PC-3 (cell line): ENCODE results near the gene APOBEC2. TPM values are rescaled to one million over a fixed set of nuclear protein-coding genes. Genes with fewer than 3 reads are reported as not detected.

Experiments
- ATAC-seq: fragments of 200-7000 bp; cut with Tn5 transposase; 2 replicates; pipeline ENCODE4 v1.9.1; 2020; ENCODE audit warnings: mild to moderate bottlenecking, moderate library complexity
- BruUV-seq: library from RNA; stranded (reverse); fragments of 400-500 nt; replicated peaks from 2 replicates; lab custom pipeline; 2021; lab: Mats Ljungman, UMichigan
- CTCF ChIA-PET: fragments of 300-600 bp; sonication (Branson Sonifier 250); formaldehyde crosslinking; loops from one replicate; lab custom pipeline; 2022; ENCODE audit warnings: antibody characterized with exemption; lab: Charles Lee
- POLR2A ChIA-PET: fragments of 300-600 bp; sonication (Branson Sonifier 250); formaldehyde crosslinking; loops from one replicate; lab custom pipeline; 2022; ENCODE audit warnings: antibody characterized with exemption; ENCODE audit not compliant: unreplicated experiment; lab: Charles Lee
- DNase-seq: peaks from one replicate; pipeline ENCODE4 v3.0.0-alpha.2; 2015
- H2AFZ ChIP-seq: fragments of 300-600 bp; sonication (generic); 2 replicates; pipeline ENCODE4 v1.6.0; 2016; ENCODE audit warnings: antibody characterized with exemption, low read length
- H3F3A ChIP-seq: fragments of 300-600 bp; sonication (generic); one replicate; pipeline ENCODE4 v1.6.0; 2017; ENCODE audit warnings: antibody characterized with exemption, low read length, control low read depth, mild to moderate bottlenecking; ENCODE audit not compliant: unreplicated experiment
- H3K27ac ChIP-seq: fragments of 300-600 bp; sonication (generic); 2 replicates; pipeline ENCODE4 v1.5.1; 2016; ENCODE audit warnings: mild to moderate bottlenecking, low read length
- H3K27me3 ChIP-seq: fragments of 300-600 bp; sonication (generic); 2 replicates; pipeline ENCODE4 v1.6.1; 2016; ENCODE audit warnings: low read length, mixed read lengths
- H3K36me3 ChIP-seq: fragments of 300-600 bp; sonication (generic); 2 replicates; pipeline ENCODE4 v1.6.1; 2016; ENCODE audit warnings: low read depth, mixed run types, low read length, mixed read lengths
- H3K4me1 ChIP-seq: fragments of 300-600 bp; sonication (generic); 2 replicates; pipeline ENCODE4 v1.5.1; 2016; ENCODE audit warnings: low read length; ENCODE audit not compliant: insufficient read depth
- H3K4me2 ChIP-seq: fragments of 300-600 bp; sonication (generic); 2 replicates; pipeline ENCODE4 v1.6.0; 2016; ENCODE audit warnings: low read length
- H3K4me3 ChIP-seq: fragments of 300-600 bp; sonication (generic); 2 replicates; pipeline ENCODE4 v1.5.1; 2016; ENCODE audit warnings: mild to moderate bottlenecking, low read length, mixed read lengths
- H3K79me2 ChIP-seq: fragments of 300-600 bp; sonication (generic); 2 replicates; pipeline ENCODE4 v1.6.1; 2017; ENCODE audit warnings: low read length, mixed read lengths
- H3K9ac ChIP-seq: fragments of 300-600 bp; sonication (generic); 2 replicates; pipeline ENCODE4 v1.6.0; 2016; ENCODE audit warnings: mild to moderate bottlenecking, low read length
- H3K9me2 ChIP-seq: fragments of 300-600 bp; sonication (generic); replicated peaks from 2 replicates; pipeline ENCODE4 v1.6.1; 2016; ENCODE audit warnings: mixed run types, low read length, mixed read lengths
- H3K9me3 ChIP-seq: fragments of 300-600 bp; sonication (generic); 2 replicates; pipeline ENCODE4 v1.6.1; 2016; ENCODE audit warnings: low read length, mixed read lengths
- H4K20me1 ChIP-seq: fragments of 300-600 bp; sonication (generic); 2 replicates; pipeline ENCODE4 v1.6.1; 2016; ENCODE audit warnings: low read length, mixed read lengths
- CTCF ChIP-seq: fragments of 300-600 bp; sonication (generic); conservative IDR thresholded peaks from 2 replicates; pipeline ENCODE4 v1.5.1; 2017; ENCODE audit warnings: antibody characterized with exemption, low read depth, mild to moderate bottlenecking, low read length
- EZH2 ChIP-seq: fragments of 300-600 bp; sonication (generic); IDR thresholded peaks from one replicate; pipeline ENCODE4 v1.6.1; 2017; ENCODE audit warnings: antibody characterized with exemption, mild to moderate bottlenecking, low read length; ENCODE audit not compliant: unreplicated experiment
- EZH2phosphoT487 ChIP-seq: fragments of 300-600 bp; sonication (generic); IDR thresholded peaks from 2 replicates; pipeline ENCODE4 v1.6.1; 2018; ENCODE audit warnings: mild to moderate bottlenecking, antibody characterized with exemption, low read length, borderline replicate concordance
- intact Hi-C: fragments of 100-400 bp; cut with micrococcal nuclease; formaldehyde crosslinking; loops from 2 replicates; pipeline ENCODE4 v1.9.0; 2023
- total RNA-seq: library from RNA; depleted of rRNA; stranded (reverse); fragments of >200 nt; gene quantifications from 2 replicates; pipeline ENCODE4 v1.2.3, GENCODE V29; 2014

The APOBEC2 gene
- total RNA-seq, 1 experiment from 2014 or later: not detected

- POLR2A ChIA-PET: no interaction called here
- Histone ChIP-seq H3K27ac (no peak overlapping the region), H3F3A (no peaks in the 10 kb centered on the region), H3K79me2 (no peaks in the 10 kb centered on the region), H3K9ac (no peak overlapping the region), H3K36me3 (no peaks in the 10 kb centered on the region), H4K20me1 (no peaks in the 10 kb centered on the region), H3K4me3 (no peak overlapping the region), H3K27me3 (no peaks in the 10 kb centered on the region), H3K4me2 (no peak overlapping the region), H3K9me2 (no peaks in the 10 kb centered on the region), H2AFZ (no peak overlapping the region), H3K9me3 (no peaks in the 10 kb centered on the region), H3K4me1 (peaks cover 16% of the 10 kb centered on the region)
- no TSS peak for BruUV-seq
- intact Hi-C loops: no loop called here
- no peak for ATAC-seq
- TF ChIP-seq EZH2 (no peak), EZH2phosphoT487 (no peak), CTCF (no peak)
- CTCF ChIA-PET: no interaction called here
- DNase-seq: no peak
These were observed 35.3 kb upstream of the APOBEC2 start for GRCh38 chr6:41017663-41018062.

- intact Hi-C loops: no loop called here
- H3K79me2 ChIP-seq: 0 out of 2 replicates have a peak, but pooled peaks cover 5% of the 10 kb centered on the region
- POLR2A ChIA-PET: no interaction called here
- TF ChIP-seq EZH2phosphoT487: no peak
- peak; percentile 48; the same call in 1 of the 2 replicates for TF ChIP-seq CTCF
- TF ChIP-seq EZH2: no peak
- no peaks in the 10 kb centered on the region for H3F3A ChIP-seq
- peak overlapping the region; percentile 24 for H3K4me2 ChIP-seq
- no TSS peak for BruUV-seq
- H3K9ac ChIP-seq: no peak overlapping the region
- DNase-seq (peak; percentile 52), ATAC-seq (peak; percentile 65)
- no peaks in the 10 kb centered on the region for H4K20me1 ChIP-seq
- no peak overlapping the region for H2AFZ ChIP-seq
- H3K4me1 ChIP-seq: peaks cover 31% of the 10 kb centered on the region
- H3K9me3 ChIP-seq: no peaks in the 10 kb centered on the region
- H3K36me3 ChIP-seq: no peaks in the 10 kb centered on the region
- no peak overlapping the region for H3K4me3 ChIP-seq
- CTCF ChIA-PET: interaction anchor here (0.8 kb wide), 1 partner anchor 51 kb away, joined by 4 read pairs; the partner anchor contains the start of gene NFYA
- no peaks in the 10 kb centered on the region for H3K27me3 ChIP-seq
- peak overlapping the region; percentile 66 for H3K27ac ChIP-seq
- H3K9me2 ChIP-seq: no peaks in the 10 kb centered on the region
These were observed 31.2 kb upstream of the APOBEC2 start for GRCh38 chr6:41021832-41022231.

GRCh38 chr6:41022294-41022693 is 30.7 kb upstream of the APOBEC2 start:
- H3K4me1 ChIP-seq: peaks cover 36% of the 10 kb centered on the region

More at GRCh38 chr6:41022294-41022693, 30.7 kb upstream of the APOBEC2 start:
- TF ChIP-seq EZH2 (no peak), EZH2phosphoT487 (no peak), CTCF (no peak)
- intact Hi-C loops: no loop called here
- no peak; the same call in 1 of the 2 replicates for ATAC-seq
- H3K4me2 ChIP-seq: peak overlapping the region; percentile 24
- H3K36me3 ChIP-seq: no peaks in the 10 kb centered on the region
- peak; percentile 62 for DNase-seq
- CTCF ChIA-PET: interaction anchor here (0.8 kb wide), 1 partner anchor 50 kb away, joined by 4 read pairs; the partner anchor contains the start of gene NFYA
- H3K9me3 ChIP-seq: no peaks in the 10 kb centered on the region
- H3K27me3 ChIP-seq: no peaks in the 10 kb centered on the region
- no peak overlapping the region for H3K9ac ChIP-seq
- H3K4me3 ChIP-seq: no peak overlapping the region
- H3K9me2 ChIP-seq: no peaks in the 10 kb centered on the region
- no peak overlapping the region for H2AFZ ChIP-seq
- H3F3A ChIP-seq: no peaks in the 10 kb centered on the region
- H3K79me2 ChIP-seq: 0 out of 2 replicates have a peak, but pooled peaks cover 5% of the 10 kb centered on the region
- no TSS peak for BruUV-seq
- H4K20me1 ChIP-seq: no peaks in the 10 kb centered on the region
- POLR2A ChIA-PET: no interaction called here
- peak overlapping the region; percentile 66 for H3K27ac ChIP-seq
